ENCODE measurements around the gene TUBGCP5.

The TUBGCP5 gene

DNA sequence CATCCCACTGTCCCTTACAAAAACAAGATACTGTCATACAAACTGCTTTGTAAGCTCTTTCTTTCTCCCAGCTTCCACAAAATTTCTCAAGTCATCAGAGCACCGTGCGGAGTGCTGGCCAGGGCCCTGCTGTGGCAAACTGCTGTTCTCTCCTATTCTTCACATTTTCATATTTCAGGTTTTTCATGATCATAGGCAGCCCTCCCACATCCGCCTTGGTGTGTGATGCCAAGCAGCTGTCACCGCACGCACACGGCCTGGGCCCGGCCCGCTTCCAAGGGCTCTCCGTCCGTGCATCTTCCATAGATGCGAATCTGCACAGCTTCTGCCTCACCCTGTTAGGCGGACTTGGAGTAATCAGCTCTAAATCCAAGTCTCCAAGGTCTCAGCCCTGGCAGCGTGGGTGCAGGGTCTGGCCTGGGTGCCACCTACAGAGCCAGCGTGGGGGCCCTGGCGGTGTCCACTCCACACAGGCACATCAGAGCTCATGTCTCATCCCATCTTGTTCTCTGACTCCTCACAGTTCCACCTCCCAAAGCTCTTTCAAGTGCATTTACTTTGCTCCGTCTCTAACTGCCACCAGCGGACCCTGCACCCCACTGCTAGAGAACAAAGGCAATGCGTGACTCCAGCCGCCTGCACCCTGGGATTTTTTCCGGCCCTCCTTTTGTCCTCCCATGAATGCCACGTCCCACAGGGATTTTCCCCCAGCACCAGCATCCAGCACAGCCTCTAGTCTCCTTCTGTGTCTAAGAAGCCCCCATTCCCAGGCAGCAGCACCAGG lies 86.4 kb downstream of the TUBGCP5 start:
- no peak for ATAC-seq

DNA sequence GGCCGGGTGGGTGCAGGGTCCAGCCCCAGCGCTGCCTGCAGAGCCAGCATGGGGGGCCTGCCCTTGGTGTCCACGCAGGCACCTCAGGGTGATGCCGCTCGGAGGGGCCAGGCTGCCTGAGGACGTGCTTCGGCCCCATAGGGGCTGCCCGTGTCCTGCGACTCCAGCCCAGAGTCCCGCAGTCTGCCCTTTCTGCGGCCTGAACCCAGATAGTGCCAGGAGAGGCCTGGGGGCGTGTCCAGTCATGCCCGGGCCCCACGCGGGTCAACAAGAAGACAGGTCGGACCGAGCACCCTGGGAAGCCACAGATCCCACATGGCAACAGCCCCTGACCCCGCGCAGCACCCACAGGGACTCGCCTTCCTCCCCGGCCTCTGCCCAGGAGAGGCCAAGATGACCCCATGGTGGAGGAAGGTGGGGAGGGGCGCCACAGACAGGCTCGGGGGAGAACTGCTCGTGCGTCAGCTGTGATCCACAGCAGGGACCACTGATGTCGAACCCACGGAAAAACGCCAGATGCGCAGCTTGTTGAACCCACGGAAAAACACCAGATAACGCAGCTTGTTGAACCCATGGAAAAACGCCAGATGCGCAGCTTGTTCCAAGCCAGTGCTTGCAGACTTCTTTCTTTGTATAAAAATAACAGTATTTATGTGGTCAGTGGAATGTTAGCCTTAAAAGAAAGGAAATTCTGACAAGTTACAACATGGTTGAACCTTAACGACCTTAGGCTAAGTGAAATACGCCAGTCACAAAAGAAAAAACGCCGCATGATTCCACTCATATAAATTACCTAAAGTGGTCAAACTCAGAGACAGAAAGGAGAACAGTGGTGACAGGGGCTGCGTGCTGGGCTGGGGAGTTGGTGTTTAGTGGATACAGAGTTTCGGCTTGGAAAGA lies 87.7 kb downstream of the TUBGCP5 start:
- no peak for ATAC-seq

DNA sequence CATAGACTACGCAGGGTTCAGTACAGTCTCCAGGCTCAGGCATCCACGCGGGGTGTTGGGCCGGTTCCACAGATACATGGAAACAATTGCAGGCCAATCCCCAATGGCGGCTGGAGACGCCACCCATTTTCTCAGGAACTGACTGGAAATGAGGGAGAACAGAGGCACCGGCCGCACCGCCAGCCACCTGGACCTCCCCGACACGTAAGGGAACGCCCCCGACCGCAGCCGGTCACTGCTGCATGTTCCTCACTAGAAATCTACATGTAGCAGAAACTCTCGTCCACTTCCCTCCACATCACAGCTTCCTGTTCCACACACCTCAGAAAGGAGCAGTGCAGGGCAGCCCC lies 88.4 kb downstream of the TUBGCP5 start:
- no peak for ATAC-seq

DNA sequence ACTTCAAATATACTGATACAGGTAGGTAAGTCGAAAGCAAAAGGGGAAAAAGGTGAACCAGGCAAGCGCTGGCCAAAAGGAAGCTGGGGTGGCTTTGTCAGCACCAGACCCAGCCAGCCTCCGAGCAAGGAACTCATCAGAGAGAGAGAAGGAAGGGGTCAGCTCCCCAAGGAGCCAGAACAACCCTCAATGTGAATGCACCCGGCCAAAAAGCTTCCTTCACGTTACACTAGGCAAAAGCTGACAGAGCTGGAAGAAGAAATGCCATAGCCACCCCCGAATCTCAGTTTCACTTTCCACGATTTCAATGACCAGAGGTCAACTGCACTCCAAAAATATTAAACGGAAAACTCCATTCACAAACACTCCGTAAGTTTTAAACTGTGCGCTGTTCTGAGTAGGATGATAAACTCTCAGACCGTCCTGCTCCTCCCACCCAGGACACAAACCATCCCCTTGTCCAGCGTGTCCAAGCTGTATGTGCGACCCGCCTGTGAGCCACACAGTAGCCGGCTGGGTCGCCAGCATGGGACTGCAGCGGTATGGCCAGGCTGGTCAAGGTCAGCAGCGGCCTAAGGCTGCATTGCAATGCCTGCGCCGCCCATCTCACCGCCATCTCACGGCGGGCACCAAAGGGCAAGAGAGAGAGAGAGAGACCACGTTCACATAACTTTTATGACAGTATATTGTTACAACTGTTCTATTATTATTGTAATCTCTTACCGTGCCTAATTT lies 88.9 kb downstream of the TUBGCP5 start:
- no peak for ATAC-seq

Data from activated CD4-positive, CD25-positive, alpha-beta regulatory T cell treated with anti-CD3 and anti-CD28 coated beads, Interleukin-2, amount 50 U/mL, for 24 hours (primary cell).